ENCODE measurements around the gene CALR3. TPM values are rescaled to one million over a fixed set of nuclear protein-coding genes. Genes with fewer than 3 reads are reported as not detected.

The CALR3 gene
- total RNA-seq, 1 experiment from 2014 or later, result not detected

DNA sequence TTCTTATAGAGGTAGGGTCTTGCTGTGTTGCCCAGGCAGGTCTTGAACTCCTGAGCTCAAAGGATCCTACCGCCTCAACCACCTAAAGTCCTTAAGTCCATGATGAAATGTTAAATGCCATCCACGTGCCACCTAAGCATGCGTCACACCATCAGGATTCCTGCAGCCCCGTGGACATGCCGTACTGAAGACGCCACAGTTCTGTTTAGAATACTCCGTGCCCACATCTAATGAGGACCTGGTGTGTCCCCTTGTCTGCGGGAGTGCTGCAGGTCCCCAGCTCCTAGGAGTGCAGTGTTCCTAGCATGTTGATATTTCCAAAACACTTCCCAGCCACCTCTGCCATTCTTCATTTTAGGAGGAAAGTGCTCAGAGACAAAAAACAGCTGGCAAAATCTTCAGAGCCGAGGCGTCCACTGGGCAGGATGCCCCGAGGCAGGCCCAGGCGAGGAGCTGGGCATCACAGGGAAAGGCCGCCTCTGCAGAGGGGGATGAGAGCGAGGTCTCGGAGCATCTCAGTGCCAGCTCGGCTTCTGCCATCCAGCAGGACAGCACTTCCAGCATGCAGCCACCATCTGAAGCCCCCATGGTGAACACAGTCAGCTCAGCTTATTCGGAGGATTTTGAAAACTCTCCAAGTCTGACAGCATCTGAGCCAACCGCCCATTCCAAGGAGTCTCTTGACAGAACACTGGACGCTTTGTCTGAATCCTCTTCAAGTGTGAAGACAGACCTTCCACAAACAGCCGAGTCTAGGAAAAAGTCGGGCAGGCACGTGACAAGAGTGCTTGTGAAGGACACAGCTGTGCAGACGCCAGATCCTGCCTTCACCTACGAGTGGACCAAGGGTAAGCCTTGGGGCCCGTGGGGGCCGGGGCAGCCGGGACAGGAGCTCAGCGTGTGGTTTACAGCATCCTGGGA, 13.4 kb upstream of the CALR3 start:
- no peaks in the 10 kb centered on the region for H3K36me3 ChIP-seq (ENCODE audit: control insufficient read depth, insufficient read depth, low read length)
- H3K4me3 ChIP-seq (ENCODE audit: low read depth in 2 of 2, low read length in 2 of 2), result no peak overlapping the region
- no peak for DNase-seq (ENCODE audit: low read depth, low spot score)
- no peak for ATAC-seq
- TF ChIP-seq TCF7L2 (IDR thresholded peaks at IDR 0.05; ENCODE audit: low read depth, low read length), result no peak
- TF ChIP-seq SIN3A (IDR thresholded peaks at IDR 0.05; ENCODE audit: borderline replicate concordance, insufficient read depth, low read depth, low read length), result no peak
- TF ChIP-seq, protein P1, sequence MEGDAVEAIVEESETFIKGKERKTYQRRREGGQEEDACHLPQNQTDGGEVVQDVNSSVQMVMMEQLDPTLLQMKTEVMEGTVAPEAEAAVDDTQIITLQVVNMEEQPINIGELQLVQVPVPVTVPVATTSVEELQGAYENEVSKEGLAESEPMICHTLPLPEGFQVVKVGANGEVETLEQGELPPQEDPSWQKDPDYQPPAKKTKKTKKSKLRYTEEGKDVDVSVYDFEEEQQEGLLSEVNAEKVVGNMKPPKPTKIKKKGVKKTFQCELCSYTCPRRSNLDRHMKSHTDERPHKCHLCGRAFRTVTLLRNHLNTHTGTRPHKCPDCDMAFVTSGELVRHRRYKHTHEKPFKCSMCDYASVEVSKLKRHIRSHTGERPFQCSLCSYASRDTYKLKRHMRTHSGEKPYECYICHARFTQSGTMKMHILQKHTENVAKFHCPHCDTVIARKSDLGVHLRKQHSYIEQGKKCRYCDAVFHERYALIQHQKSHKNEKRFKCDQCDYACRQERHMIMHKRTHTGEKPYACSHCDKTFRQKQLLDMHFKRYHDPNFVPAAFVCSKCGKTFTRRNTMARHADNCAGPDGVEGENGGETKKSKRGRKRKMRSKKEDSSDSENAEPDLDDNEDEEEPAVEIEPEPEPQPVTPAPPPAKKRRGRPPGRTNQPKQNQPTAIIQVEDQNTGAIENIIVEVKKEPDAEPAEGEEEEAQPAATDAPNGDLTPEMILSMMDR (IDR thresholded peaks at IDR 0.05), result no peak
- TF ChIP-seq REST (IDR thresholded peaks at IDR 0.05; ENCODE audit: insufficient read depth in 1 of 2, low read depth in 2 of 2, low read length in 1 of 2), result no peak
- TF ChIP-seq POLR2AphosphoS5 (IDR thresholded peaks at IDR 0.05; ENCODE audit: low read depth, low read length), result no peak
- intact Hi-C loops (cut with micrococcal nuclease; ENCODE audit: unreplicated experiment) (no loop called here), in situ Hi-C loops (cut with HindIII; ENCODE audit: low pct_unique_long_range_greater_than_20kb, low sequenced_read_pairs) (no loop called here)
- H3K27ac ChIP-seq (ENCODE audit: low read length), result no peak overlapping the region
- no peaks in the 10 kb centered on the region for H3K4me1 ChIP-seq (ENCODE audit: control insufficient read depth, insufficient read depth, low read length)
- CTCF ChIA-PET, result interaction anchor here (0.7 kb wide), 1 partner anchor 71 kb away, joined by 3 read pairs; no protein-coding TSS in a partner anchor
- POLR2A ChIA-PET, result interaction anchor here (0.6 kb wide), 1 partner anchor 46 kb away, joined by 3 read pairs; no protein-coding TSS in a partner anchor
- BruUV-seq (replicated peaks), result no TSS peak
- H3K9me3 ChIP-seq (ENCODE audit: control insufficient read depth, insufficient read depth, low read depth, low read length), result no peaks in the 10 kb centered on the region
- H3K27me3 ChIP-seq (ENCODE audit: control insufficient read depth, insufficient read depth, low read length), result no peaks in the 10 kb centered on the region

GRCh38 chr19:16508546-16508945, 12.6 kb upstream of the CALR3 start:
- Histone ChIP-seq H3K4me1 (ENCODE audit: control insufficient read depth, insufficient read depth, low read length) (no peaks in the 10 kb centered on the region), H3K4me3 (ENCODE audit: low read depth in 2 of 2, low read length in 2 of 2) (no peak overlapping the region), H3K9me3 (ENCODE audit: control insufficient read depth, insufficient read depth, low read depth, low read length) (no peaks in the 10 kb centered on the region), H3K27me3 (ENCODE audit: control insufficient read depth, insufficient read depth, low read length) (no peaks in the 10 kb centered on the region), H3K36me3 (ENCODE audit: control insufficient read depth, insufficient read depth, low read length) (no peaks in the 10 kb centered on the region), H3K27ac (ENCODE audit: low read length) (no peak overlapping the region)
- BruUV-seq (replicated peaks), result no TSS peak
- CTCF ChIA-PET, result no interaction called here
- DNase-seq (ENCODE audit: low read depth, low spot score) (no peak), ATAC-seq (no peak)
- in situ Hi-C loops (cut with HindIII; ENCODE audit: low pct_unique_long_range_greater_than_20kb, low sequenced_read_pairs), result no loop called here
- POLR2A ChIA-PET, result no interaction called here
- TF ChIP-seq SIN3A (IDR thresholded peaks at IDR 0.05; ENCODE audit: borderline replicate concordance, insufficient read depth, low read depth, low read length) (no peak), REST (IDR thresholded peaks at IDR 0.05; ENCODE audit: insufficient read depth in 1 of 2, low read depth in 2 of 2, low read length in 1 of 2) (no peak), TCF7L2 (IDR thresholded peaks at IDR 0.05; ENCODE audit: low read depth, low read length) (no peak)
- TF ChIP-seq, protein P1 (IDR thresholded peaks at IDR 0.05), result no peak
- intact Hi-C loops (cut with micrococcal nuclease; ENCODE audit: unreplicated experiment), result no loop called here

Measured in Panc1 (cell line).